HepG2 (cell line): Measurements from ENCODE around the gene WDR43. TPM values are rescaled to one million over a fixed set of nuclear protein-coding genes. Genes with fewer than 3 reads are reported as not detected.

Experiments
- ATAC-seq: fragments of 200-7000 bp; cut with Tn5 transposase; 3 replicates; pipeline ENCODE4 v1.9.1; 2020; ENCODE audit warnings: mild to moderate bottlenecking, moderate library complexity
- BruUV-seq: library from RNA; stranded (reverse); fragments of 400-500 nt; replicated peaks from 2 replicates; lab custom pipeline; 2021; lab: Mats Ljungman, UMichigan
- CTCF ChIA-PET: fragments of 300-600 bp; formaldehyde crosslinking; extraction: SDS; loops from one replicate; lab custom pipeline; 2021; ENCODE audit warnings: low total read pairs, inconsistent platforms, low intra/inter-chr PET ratio; lab: Yijun Ruan, JAX
- POLR2A ChIA-PET: fragments of 350-600 bp; sonication (Branson Sonifier 250); formaldehyde crosslinking; loops from one replicate; lab custom pipeline; 2020; ENCODE audit warnings: antibody characterized with exemption, inconsistent platforms; lab: Yijun Ruan, JAX
- DNase-seq: peaks from one replicate; pipeline ENCODE4 v3.0.0-alpha.2; 2015; ENCODE audit warnings: low spot score
- FAIRE-seq: peaks from 3 replicates; lab custom pipeline; 2011; peaks lifted over from hg19 to GRCh38; lab: Jason Lieb, UNC
- H2AFZ ChIP-seq: one replicate; pipeline ENCODE4 v1.6.1; 2011; ENCODE audit warnings: low read length, inconsistent platforms
- H3K27ac ChIP-seq: fragments of 300-600 bp; 3 replicates; pipeline ENCODE4 v1.8.0; 2011; ENCODE audit warnings: mixed run types, mild to moderate bottlenecking, mixed read lengths, low read length, inconsistent platforms; ENCODE audit not compliant: insufficient read depth; ENCODE audit errors: extremely low read length
- H3K27me3 ChIP-seq, 2 experiments: fragments of 200-600 bp in 1 of 2; 2 replicates in 1 of 2; 3 replicates in 1 of 2; pipeline versions ENCODE4 v1.6.0 to v1.8.0; 2011; ENCODE audit warnings: low read length in 2 of 2, mild to moderate bottlenecking in 2 of 2, moderate library complexity in 2 of 2, inconsistent platforms in 1 of 2; ENCODE audit not compliant: insufficient read depth in 2 of 2, control insufficient read depth in 1 of 2
- H3K36me3 ChIP-seq, 2 experiments: fragments of 200-600 bp in 1 of 2; replicated peaks in 1 of 2; 2 replicates in 1 of 2; 3 replicates in 1 of 2; pipeline versions ENCODE4 v1.5.1 to v1.8.0; 2011; ENCODE audit warnings: low read length in 2 of 2, inconsistent platforms in 1 of 2; ENCODE audit not compliant: insufficient read depth in 2 of 2, control insufficient read depth in 1 of 2
- H3K4me1 ChIP-seq: 2 replicates; pipeline ENCODE4 v1.5.1; 2012; ENCODE audit warnings: low read length, inconsistent platforms; ENCODE audit not compliant: insufficient read depth
- H3K4me2 ChIP-seq: 2 replicates; pipeline ENCODE4 v1.6.0; 2011; ENCODE audit warnings: low read depth, low read length, inconsistent platforms
- H3K4me3 ChIP-seq, 3 experiments: fragments of 200-600 bp in 1 of 3; sonication (generic), shearing (Covaris generic) in 1 of 3; replicated peaks in 1 of 3; 2 replicates each; pipeline ENCODE4 v1.5.1; 2011 to 2016; ENCODE audit warnings: low read length in 3 of 3, inconsistent platforms in 2 of 3, low read depth in 2 of 3, mild to moderate bottlenecking in 2 of 3, control low read depth in 1 of 3, mixed read lengths in 1 of 3; ENCODE audit not compliant: insufficient read depth in 1 of 3
- H3K79me2 ChIP-seq: one replicate; pipeline ENCODE4 v1.6.1; 2011; ENCODE audit warnings: low read length, inconsistent platforms; ENCODE audit not compliant: insufficient read depth
- H3K9ac ChIP-seq: 2 replicates; pipeline ENCODE4 v1.6.0; 2011; ENCODE audit warnings: mild to moderate bottlenecking, low read depth, low read length, inconsistent platforms; ENCODE audit not compliant: insufficient read depth
- H3K9me3 ChIP-seq: 2 replicates; pipeline ENCODE4 v1.5.1; 2012; ENCODE audit warnings: mild to moderate bottlenecking, low read length
- H4K20me1 ChIP-seq: 2 replicates; pipeline ENCODE4 v1.6.0; 2011; ENCODE audit warnings: inconsistent platforms, mild to moderate bottlenecking, low read length, moderate library complexity; ENCODE audit not compliant: insufficient read depth
- AKAP8 ChIP-seq: sonication (generic); formaldehyde crosslinking; IDR thresholded peaks from 2 replicates; pipeline ENCODE4 v1.5.1; 2020; ENCODE audit warnings: mild to moderate bottlenecking, missing genetic modification reagents
- CENPT ChIP-seq: sonication (generic); formaldehyde crosslinking; IDR thresholded peaks from 2 replicates; pipeline ENCODE4 v1.8.0; 2022; ENCODE audit warnings: low read depth, mild to moderate bottlenecking, moderate library complexity, missing genetic modification reagents
- RXRA ChIP-seq: sonication (generic); formaldehyde crosslinking; IDR thresholded peaks from 2 replicates; pipeline ENCODE4 v1.5.1; 2020; ENCODE audit warnings: missing genetic modification reagents
- SRF ChIP-seq: IDR thresholded peaks from 2 replicates; pipeline ENCODE4 v1.6.1; 2011; ENCODE audit warnings: mild to moderate bottlenecking, low read depth, low read length, moderate library complexity
- ZNF101 ChIP-seq: sonication (generic); formaldehyde crosslinking; IDR thresholded peaks from 2 replicates; pipeline ENCODE4 v1.4.0; 2020; ENCODE audit warnings: mild to moderate bottlenecking, low read depth, missing genetic modification reagents, borderline replicate concordance
- ZNF180 ChIP-seq: sonication (generic); formaldehyde crosslinking; IDR thresholded peaks from 2 replicates; pipeline ENCODE4 v1.4.0; 2020; ENCODE audit warnings: low read depth, missing genetic modification reagents, borderline replicate concordance
- ZNF713 ChIP-seq: sonication (generic); formaldehyde crosslinking; IDR thresholded peaks from 2 replicates; pipeline ENCODE4 v1.4.0; 2020; ENCODE audit warnings: mild to moderate bottlenecking, missing genetic modification reagents
- WGBS: methylation state at CpG from one replicate; pipeline ENCODE4 v1.1.6; 2017; ENCODE audit warnings: low lambda C conversion rate; 5-methylcytosine and 5-hydroxymethylcytosine counted together
- in situ Hi-C: cut with HindIII; loops from 2 replicates; pipeline ENCODE4 v1.10.0; 2017; ENCODE audit warnings: low pct_unique_long_range_greater_than_20kb; ENCODE audit not compliant: extremely low pct_ligation_motif_present
- intact Hi-C: fragments of 100-400 bp; cut with micrococcal nuclease; formaldehyde crosslinking; loops from one replicate; pipeline ENCODE4 v1.10.0; 2022; ENCODE audit not compliant: unreplicated experiment
- polyA plus RNA-seq, 8 experiments: library from polyadenylated mRNA; depleted of rRNA in 3 of 8; stranded (reverse) in 7 of 8; unstranded in 1 of 8; fragments of >200 nt; fragmentation: Illumina TruSeq in 4 of 8; extraction: Trizol in 4 of 8; gene quantifications; 2 replicates each; pipeline versions ENCODE4 v1.2.1 to v1.2.3, GENCODE V29; 2011 to 2016; ENCODE audit warnings: low read depth in 4 of 8, missing spikeins in 1 of 8, mixed read lengths in 1 of 8; ENCODE audit not compliant: insufficient read depth in 1 of 8
- total RNA-seq, 5 experiments: library from RNA; depleted of rRNA; stranded (reverse); fragments of >200 nt; fragmentation: Illumina TruSeq; extraction: Trizol; gene quantifications; 2 replicates each; pipeline ENCODE4 v1.2.3, GENCODE V29; 2016; ENCODE audit warnings: low read depth in 1 of 5
- TF ChIP-seq, protein P1 (sequence below): sonication (generic); formaldehyde crosslinking; IDR thresholded peaks from 2 replicates; pipeline ENCODE4 v1.9.0; 2022; ENCODE audit warnings: missing genetic modification reagents, mild to moderate bottlenecking, borderline replicate concordance
- TF ChIP-seq, protein P2 (sequence below): sonication (generic); formaldehyde crosslinking; IDR thresholded peaks from 2 replicates; pipeline ENCODE4 v1.4.0; 2020; ENCODE audit warnings: mild to moderate bottlenecking, missing genetic modification reagents
- TF ChIP-seq, protein P3 (sequence below): sonication (generic); formaldehyde crosslinking; conservative IDR thresholded peaks from 2 replicates; pipeline ENCODE4 v1.8.0; 2022; ENCODE audit warnings: mild to moderate bottlenecking, moderate library complexity, missing genetic modification reagents

Gene WDR43
- total and polyA plus RNA-seq, 2 of the 13 experiments (the other 11 are each of a cell fraction or from before 2014, with no cell fraction given): 121 to 167 TPM

DNA sequence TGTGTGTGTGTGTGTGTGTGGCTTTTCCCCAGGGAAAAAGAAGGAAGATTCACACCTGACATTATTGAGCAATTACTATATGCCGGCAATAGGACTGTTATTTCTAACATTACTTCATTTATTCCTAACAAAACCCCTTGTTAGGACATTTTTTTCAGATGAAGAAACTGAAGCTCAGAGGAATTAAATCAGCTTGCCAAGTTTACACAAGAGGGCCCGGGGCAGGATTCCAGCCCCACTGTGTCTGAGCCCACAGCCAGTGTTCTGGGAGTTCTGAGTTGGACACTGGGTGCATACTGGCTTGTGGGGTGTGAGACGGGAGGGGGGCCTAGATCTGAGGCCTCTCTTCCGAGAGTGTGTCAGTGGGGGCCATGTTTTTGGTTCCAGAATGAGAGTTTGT, 96.6 kb downstream of the WDR43 start (continued):
- TF ChIP-seq, protein P1, sequence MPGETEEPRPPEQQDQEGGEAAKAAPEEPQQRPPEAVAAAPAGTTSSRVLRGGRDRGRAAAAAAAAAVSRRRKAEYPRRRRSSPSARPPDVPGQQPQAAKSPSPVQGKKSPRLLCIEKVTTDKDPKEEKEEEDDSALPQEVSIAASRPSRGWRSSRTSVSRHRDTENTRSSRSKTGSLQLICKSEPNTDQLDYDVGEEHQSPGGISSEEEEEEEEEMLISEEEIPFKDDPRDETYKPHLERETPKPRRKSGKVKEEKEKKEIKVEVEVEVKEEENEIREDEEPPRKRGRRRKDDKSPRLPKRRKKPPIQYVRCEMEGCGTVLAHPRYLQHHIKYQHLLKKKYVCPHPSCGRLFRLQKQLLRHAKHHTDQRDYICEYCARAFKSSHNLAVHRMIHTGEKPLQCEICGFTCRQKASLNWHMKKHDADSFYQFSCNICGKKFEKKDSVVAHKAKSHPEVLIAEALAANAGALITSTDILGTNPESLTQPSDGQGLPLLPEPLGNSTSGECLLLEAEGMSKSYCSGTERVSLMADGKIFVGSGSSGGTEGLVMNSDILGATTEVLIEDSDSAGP (CRISPR knock-in tag): no peak
- TF ChIP-seq RXRA (CRISPR knock-in tag): no peak
- no peak for TF ChIP-seq ZNF101 (CRISPR knock-in tag)
- TF ChIP-seq, protein P2, sequence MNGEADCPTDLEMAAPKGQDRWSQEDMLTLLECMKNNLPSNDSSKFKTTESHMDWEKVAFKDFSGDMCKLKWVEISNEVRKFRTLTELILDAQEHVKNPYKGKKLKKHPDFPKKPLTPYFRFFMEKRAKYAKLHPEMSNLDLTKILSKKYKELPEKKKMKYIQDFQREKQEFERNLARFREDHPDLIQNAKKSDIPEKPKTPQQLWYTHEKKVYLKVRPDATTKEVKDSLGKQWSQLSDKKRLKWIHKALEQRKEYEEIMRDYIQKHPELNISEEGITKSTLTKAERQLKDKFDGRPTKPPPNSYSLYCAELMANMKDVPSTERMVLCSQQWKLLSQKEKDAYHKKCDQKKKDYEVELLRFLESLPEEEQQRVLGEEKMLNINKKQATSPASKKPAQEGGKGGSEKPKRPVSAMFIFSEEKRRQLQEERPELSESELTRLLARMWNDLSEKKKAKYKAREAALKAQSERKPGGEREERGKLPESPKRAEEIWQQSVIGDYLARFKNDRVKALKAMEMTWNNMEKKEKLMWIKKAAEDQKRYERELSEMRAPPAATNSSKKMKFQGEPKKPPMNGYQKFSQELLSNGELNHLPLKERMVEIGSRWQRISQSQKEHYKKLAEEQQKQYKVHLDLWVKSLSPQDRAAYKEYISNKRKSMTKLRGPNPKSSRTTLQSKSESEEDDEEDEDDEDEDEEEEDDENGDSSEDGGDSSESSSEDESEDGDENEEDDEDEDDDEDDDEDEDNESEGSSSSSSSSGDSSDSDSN (CRISPR knock-in tag): no peak

DNA sequence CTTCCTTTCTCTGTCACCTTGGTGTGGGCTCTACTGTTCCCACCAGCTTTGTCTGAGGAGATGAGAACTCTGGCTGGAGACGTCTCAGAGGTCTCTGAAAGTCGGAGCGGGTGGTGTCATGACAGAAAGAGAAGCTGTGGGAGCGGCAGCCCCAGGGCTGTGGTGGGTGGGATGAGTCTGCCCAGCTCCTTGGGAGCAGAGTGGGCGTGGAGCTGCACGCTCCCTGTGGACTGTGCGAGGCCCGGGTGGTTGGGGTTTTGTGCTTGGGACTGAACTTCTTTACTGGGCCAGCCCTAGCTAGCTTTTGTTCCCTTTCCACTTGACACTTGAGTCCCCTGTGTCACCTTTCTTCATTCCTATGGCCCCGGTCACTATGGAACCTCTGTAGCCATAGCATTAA, 97.0 kb downstream of the WDR43 start:
- Histone ChIP-seq H3K4me1 (no peaks in the 10 kb centered on the region), H3K4me2 (no peak overlapping the region), H3K27ac (no peak overlapping the region), H3K4me3 (no peak overlapping the region), H3K36me3 (no peaks in the 10 kb centered on the region), H3K9ac (no peak overlapping the region), H3K9me3 (no peaks in the 10 kb centered on the region), H2AFZ (no peak overlapping the region), H3K27me3 (peaks cover 14 to 84% of the 10 kb centered on the region in 2 experiments), H3K79me2 (no peaks in the 10 kb centered on the region), H4K20me1 (no peaks in the 10 kb centered on the region)
- no TSS peak for BruUV-seq
- ATAC-seq (no peak), FAIRE-seq (no peak), DNase-seq (no peak)
- in situ Hi-C loops (loop anchor here (25.0 kb wide), 1 partner anchor 846 kb away; no protein-coding TSS in a partner anchor), intact Hi-C loops (no loop called here)
- TF ChIP-seq CENPT (CRISPR knock-in tag) (no peak), ZNF180 (CRISPR knock-in tag) (no peak), ZNF713 (CRISPR knock-in tag) (no peak), SRF (no peak), AKAP8 (CRISPR knock-in tag) (no peak)
- TF ChIP-seq, protein P3, sequence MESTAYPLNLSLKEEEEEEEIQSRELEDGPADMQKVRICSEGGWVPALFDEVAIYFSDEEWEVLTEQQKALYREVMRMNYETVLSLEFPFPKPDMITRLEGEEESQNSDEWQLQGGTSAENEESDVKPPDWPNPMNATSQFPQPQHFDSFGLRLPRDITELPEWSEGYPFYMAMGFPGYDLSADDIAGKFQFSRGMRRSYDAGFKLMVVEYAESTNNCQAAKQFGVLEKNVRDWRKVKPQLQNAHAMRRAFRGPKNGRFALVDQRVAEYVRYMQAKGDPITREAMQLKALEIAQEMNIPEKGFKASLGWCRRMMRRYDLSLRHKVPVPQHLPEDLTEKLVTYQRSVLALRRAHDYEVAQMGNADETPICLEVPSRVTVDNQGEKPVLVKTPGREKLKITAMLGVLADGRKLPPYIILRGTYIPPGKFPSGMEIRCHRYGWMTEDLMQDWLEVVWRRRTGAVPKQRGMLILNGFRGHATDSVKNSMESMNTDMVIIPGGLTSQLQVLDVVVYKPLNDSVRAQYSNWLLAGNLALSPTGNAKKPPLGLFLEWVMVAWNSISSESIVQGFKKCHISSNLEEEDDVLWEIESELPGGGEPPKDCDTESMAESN (CRISPR knock-in tag): no peak
- 25% methylated on average over 9 of the region's 9 CpGs for WGBS
- CTCF ChIA-PET: no interaction called here
- POLR2A ChIA-PET: no interaction called here
